Endothelial cell of umbilical vein (primary cell): ENCODE data around the gene PTPN3. TPM values are rescaled to one million over a fixed set of nuclear protein-coding genes. Genes with fewer than 3 reads are reported as not detected.

ENCODE experiments used
- BruUV-seq: library from RNA; stranded (reverse); fragments of 400-500 nt; replicated peaks from 2 replicates; lab custom pipeline; 2021; lab: Mats Ljungman, UMichigan
- CTCF ChIA-PET: fragments of 300-600, 350-600 bp; sonication (Branson Sonifier 250); formaldehyde crosslinking; loops from one replicate; lab custom pipeline; 2021; ENCODE audit warnings: antibody characterized with exemption, inconsistent platforms; lab: Charles Lee
- POLR2A ChIA-PET: fragments of 300-600, 350-600 bp; sonication (Branson Sonifier 250); formaldehyde crosslinking; loops from one replicate; lab custom pipeline; 2021; ENCODE audit warnings: antibody characterized with exemption, inconsistent platforms; lab: Charles Lee
- DNase-seq: peaks from one replicate; pipeline ENCODE4 v3.0.0-alpha.2; 2011; ENCODE audit warnings: low read depth, low spot score
- FAIRE-seq: peaks from 2 replicates; lab custom pipeline; 2011; peaks lifted over from hg19 to GRCh38; lab: Jason Lieb, UNC
- H2AFZ ChIP-seq: 2 replicates; pipeline ENCODE4 v1.6.0; 2012; ENCODE audit warnings: low read depth, low read length, control low read depth, inconsistent platforms
- H3K27ac ChIP-seq: 2 replicates; pipeline ENCODE4 v1.5.1; 2011; ENCODE audit warnings: low read depth, mild to moderate bottlenecking, control low read depth, low read length, moderate library complexity; ENCODE audit not compliant: insufficient read depth
- H3K27me3 ChIP-seq, 2 experiments: 2 replicates each; pipeline versions ENCODE4 v1.6.0 to v1.6.1; 2011; ENCODE audit warnings: low read length in 2 of 2, mixed read lengths in 1 of 2; ENCODE audit not compliant: control insufficient read depth in 2 of 2, insufficient read depth in 2 of 2
- H3K36me3 ChIP-seq, 2 experiments: 2 replicates in 1 of 2; 3 replicates in 1 of 2; pipeline ENCODE4 v1.5.1; 2011; ENCODE audit warnings: low read length in 2 of 2, mild to moderate bottlenecking in 1 of 2, moderate library complexity in 1 of 2; ENCODE audit not compliant: control insufficient read depth in 2 of 2, insufficient read depth in 2 of 2; ENCODE audit errors: extremely low read depth in 1 of 2
- H3K4me1 ChIP-seq: 3 replicates; pipeline ENCODE4 v1.5.1; 2011; ENCODE audit warnings: mild to moderate bottlenecking, low read length; ENCODE audit not compliant: control insufficient read depth, insufficient read depth; ENCODE audit errors: extremely low read depth
- H3K4me2 ChIP-seq: 2 replicates; pipeline ENCODE4 v1.6.1; 2011; ENCODE audit warnings: low read length, control low read depth, mixed read lengths; ENCODE audit not compliant: insufficient read depth
- H3K4me3 ChIP-seq, 3 experiments: fragments of 200-600 bp in 1 of 3; sonication (generic), shearing (Covaris generic) in 1 of 3; replicated peaks in 1 of 3; 2 replicates each; pipeline ENCODE4 v1.5.1; 2011 to 2016; ENCODE audit warnings: control low read depth in 3 of 3, low read length in 3 of 3, mild to moderate bottlenecking in 2 of 3, inconsistent platforms in 1 of 3, low read depth in 1 of 3, moderate library complexity in 1 of 3; ENCODE audit not compliant: insufficient read depth in 1 of 3
- H3K79me2 ChIP-seq: 2 replicates; pipeline ENCODE4 v1.6.0; 2012; ENCODE audit warnings: low read length, inconsistent platforms; ENCODE audit not compliant: control insufficient read depth, insufficient read depth
- H3K9ac ChIP-seq: replicated peaks from 2 replicates; pipeline ENCODE3; 2011; ENCODE audit warnings: low read length, control low read depth; ENCODE audit not compliant: insufficient read depth; ENCODE audit errors: extremely low read depth
- H3K9me1 ChIP-seq: replicated peaks from 3 replicates; pipeline ENCODE4 v1.6.0; 2011; ENCODE audit warnings: mild to moderate bottlenecking, low read length; ENCODE audit not compliant: control insufficient read depth, insufficient read depth; ENCODE audit errors: extremely low read depth
- H3K9me3 ChIP-seq: replicated peaks from 2 replicates; pipeline ENCODE4 v1.5.1; 2012; ENCODE audit warnings: low read length, inconsistent platforms; ENCODE audit not compliant: control insufficient read depth, insufficient read depth
- H4K20me1 ChIP-seq: replicated peaks from 2 replicates; pipeline ENCODE3; 2011; ENCODE audit warnings: mild to moderate bottlenecking, low read length; ENCODE audit not compliant: control insufficient read depth, insufficient read depth; ENCODE audit errors: extremely low read depth
- EZH2 ChIP-seq: IDR thresholded peaks from 2 replicates; pipeline ENCODE4 v1.6.1; 2012; ENCODE audit warnings: borderline replicate concordance, low read depth, mild to moderate bottlenecking, moderate library complexity, low read length, inconsistent platforms; ENCODE audit not compliant: severe bottlenecking
- FOS ChIP-seq: IDR thresholded peaks from 2 replicates; pipeline ENCODE4 v1.6.1; 2011; ENCODE audit warnings: mild to moderate bottlenecking, low read length, moderate library complexity, borderline replicate concordance; ENCODE audit not compliant: insufficient read depth
- GATA2 ChIP-seq: IDR thresholded peaks from 2 replicates; pipeline ENCODE4 v1.7.0; 2011; ENCODE audit warnings: low read depth, mild to moderate bottlenecking, moderate library complexity, mixed read lengths, low read length; ENCODE audit not compliant: insufficient read length, insufficient read depth
- JUN ChIP-seq: IDR thresholded peaks from 2 replicates; pipeline ENCODE4 v1.6.1; 2011; ENCODE audit warnings: borderline replicate concordance, low read depth; ENCODE audit not compliant: insufficient read length, insufficient read depth
- MYC ChIP-seq: IDR thresholded peaks from one replicate; pipeline ENCODE4 v1.6.1; 2011; ENCODE audit warnings: mild to moderate bottlenecking, low read depth, low read length
- POLR2A ChIP-seq: IDR thresholded peaks from 2 replicates; pipeline ENCODE4 v1.6.1; 2012; ENCODE audit warnings: low read depth, mild to moderate bottlenecking, control low read depth, low read length
- POLR2AphosphoS5 ChIP-seq: IDR thresholded peaks from 2 replicates; pipeline ENCODE4 v1.6.1; 2012; ENCODE audit warnings: low read depth, mild to moderate bottlenecking, control low read depth, low read length, moderate library complexity; ENCODE audit not compliant: insufficient read depth
- dilution Hi-C: fragments of 300-500 bp; cut with MboI; formaldehyde crosslinking; loops from one replicate; pipeline ENCODE4 v1.15.0; 2019; ENCODE audit warnings: low sequenced_read_pairs; ENCODE audit not compliant: extremely low pct_ligation_motif_present
- intact Hi-C: fragments of 100-400 bp; cut with micrococcal nuclease; formaldehyde crosslinking; loops from one replicate; pipeline ENCODE4 v1.10.0; 2022
- polyA plus RNA-seq, 4 experiments: library from polyadenylated mRNA; depleted of rRNA in 3 of 4; stranded (reverse) in 3 of 4; unstranded in 1 of 4; fragments of >200 nt; gene quantifications; 2 replicates each; pipeline versions ENCODE4 v1.2.1 to v1.2.3, GENCODE V29; 2011 to 2012; ENCODE audit warnings: missing spikeins in 1 of 4
- total RNA-seq: library from RNA; stranded (reverse); gene quantifications from 2 replicates; pipeline ENCODE4 v1.2.3, GENCODE V29; 2021
- TF ChIP-seq, protein P1 (sequence below), 2 donors: IDR thresholded peaks; 1 replicate in 1 of 2; 2 replicates in 1 of 2; pipeline ENCODE4 v1.5.1; 2011; ENCODE audit warnings: low read length in 2 of 2, mild to moderate bottlenecking in 2 of 2, moderate library complexity in 2 of 2, control low read depth in 1 of 2, inconsistent platforms in 1 of 2, low read depth in 1 of 2; ENCODE audit not compliant: insufficient read depth in 1 of 2; ENCODE audit errors: extremely low read depth in 1 of 2
- TF ChIP-seq, protein P2 (sequence below): IDR thresholded peaks from 2 replicates; pipeline ENCODE4 v1.6.1; 2011; ENCODE audit not compliant: insufficient read depth, insufficient read length

The PTPN3 gene
- total and polyA plus RNA-seq, 2 donors (not counting 3 experiments of a cell fraction or from before 2014, with no cell fraction given) = 0.01 TPM; not detected in 1

DNA sequence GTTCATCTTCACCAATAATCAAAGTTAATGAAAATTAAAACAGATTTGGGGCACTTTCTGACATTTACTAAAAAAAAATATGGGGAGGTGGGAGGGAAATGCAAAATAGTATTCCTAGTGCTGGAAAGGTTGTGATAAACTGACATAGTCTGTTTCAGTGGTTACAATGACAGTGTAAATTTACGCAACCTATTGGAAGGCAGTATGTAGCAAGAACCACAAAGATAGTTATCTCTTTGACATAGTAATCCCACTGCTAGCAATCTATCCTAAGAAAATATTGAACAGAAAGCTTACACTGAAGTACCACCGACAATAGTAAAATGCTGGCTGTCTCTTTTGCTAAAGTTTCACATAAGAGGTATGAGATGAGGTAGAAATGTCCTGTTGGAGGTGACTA, 162.2 kb downstream of the PTPN3 start:
- Histone ChIP-seq H2AFZ (no peak overlapping the region), H3K4me1 (no peaks in the 10 kb centered on the region), H3K27me3 (no peaks in the 10 kb centered on the region), H3K4me2 (no peak overlapping the region), H3K36me3 (no peaks in the 10 kb centered on the region), H3K9ac (no peak overlapping the region), H3K27ac (no peak overlapping the region), H3K9me3 (no peaks in the 10 kb centered on the region), H3K4me3 (no peak overlapping the region), H3K9me1 (no peaks in the 10 kb centered on the region), H3K79me2 (no peaks in the 10 kb centered on the region), H4K20me1 (no peaks in the 10 kb centered on the region)
- intact Hi-C loops = no loop called here
- no TSS peak for BruUV-seq
- dilution Hi-C loops = no loop called here
- FAIRE-seq (no peak), DNase-seq (no peak)
- CTCF ChIA-PET = interaction anchor here (0.8 kb wide), 1 partner anchor 134 kb away, joined by 3 read pairs; no protein-coding TSS in a partner anchor
- POLR2A ChIA-PET = no interaction called here
- no peak for TF ChIP-seq MYC
- TF ChIP-seq JUN = no peak
- TF ChIP-seq, protein P1, sequence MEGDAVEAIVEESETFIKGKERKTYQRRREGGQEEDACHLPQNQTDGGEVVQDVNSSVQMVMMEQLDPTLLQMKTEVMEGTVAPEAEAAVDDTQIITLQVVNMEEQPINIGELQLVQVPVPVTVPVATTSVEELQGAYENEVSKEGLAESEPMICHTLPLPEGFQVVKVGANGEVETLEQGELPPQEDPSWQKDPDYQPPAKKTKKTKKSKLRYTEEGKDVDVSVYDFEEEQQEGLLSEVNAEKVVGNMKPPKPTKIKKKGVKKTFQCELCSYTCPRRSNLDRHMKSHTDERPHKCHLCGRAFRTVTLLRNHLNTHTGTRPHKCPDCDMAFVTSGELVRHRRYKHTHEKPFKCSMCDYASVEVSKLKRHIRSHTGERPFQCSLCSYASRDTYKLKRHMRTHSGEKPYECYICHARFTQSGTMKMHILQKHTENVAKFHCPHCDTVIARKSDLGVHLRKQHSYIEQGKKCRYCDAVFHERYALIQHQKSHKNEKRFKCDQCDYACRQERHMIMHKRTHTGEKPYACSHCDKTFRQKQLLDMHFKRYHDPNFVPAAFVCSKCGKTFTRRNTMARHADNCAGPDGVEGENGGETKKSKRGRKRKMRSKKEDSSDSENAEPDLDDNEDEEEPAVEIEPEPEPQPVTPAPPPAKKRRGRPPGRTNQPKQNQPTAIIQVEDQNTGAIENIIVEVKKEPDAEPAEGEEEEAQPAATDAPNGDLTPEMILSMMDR (IDR thresholded peaks at IDR 0.05; ENCODE audit: extremely low read depth in 1 of 2, insufficient read depth in 1 of 2, low read depth in 1 of 2, low read length in 2 of 2) = no peak
- TF ChIP-seq POLR2A = no peak
- no peak for TF ChIP-seq POLR2AphosphoS5
- no peak for TF ChIP-seq FOS
- no peak for TF ChIP-seq EZH2
- TF ChIP-seq, protein P2, sequence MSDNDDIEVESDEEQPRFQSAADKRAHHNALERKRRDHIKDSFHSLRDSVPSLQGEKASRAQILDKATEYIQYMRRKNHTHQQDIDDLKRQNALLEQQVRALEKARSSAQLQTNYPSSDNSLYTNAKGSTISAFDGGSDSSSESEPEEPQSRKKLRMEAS = no peak
- TF ChIP-seq GATA2 = no peak
